HepG2 (cell line): ENCODE data around the gene LRRC4C. TPM values are rescaled to one million over a fixed set of nuclear protein-coding genes. Genes with fewer than 3 reads are reported as not detected.

Experiments
- CREM ChIP-seq, 2 experiments: sonication (generic) in 1 of 2; formaldehyde crosslinking in 1 of 2; IDR thresholded peaks; 2 replicates each; pipeline versions ENCODE4 v1.4.0 to v1.6.1; 2016 to 2020; ENCODE audit warnings: antibody characterized with exemption in 1 of 2, mild to moderate bottlenecking in 1 of 2, missing genetic modification reagents in 1 of 2
- ETV5 ChIP-seq: IDR thresholded peaks from 2 replicates; pipeline ENCODE4 v1.6.1; 2018; ENCODE audit warnings: missing biosample characterization, missing genetic modification reagents, inconsistent platforms, borderline replicate concordance
- ZNF20 ChIP-seq: sonication (generic); formaldehyde crosslinking; IDR thresholded peaks from 2 replicates; pipeline ENCODE4 v1.4.0; 2020; ENCODE audit warnings: mild to moderate bottlenecking, moderate library complexity, missing genetic modification reagents
- ZNF318 ChIP-seq: sonication (generic); formaldehyde crosslinking; IDR thresholded peaks from 2 replicates; pipeline ENCODE4 v1.4.0; 2020; ENCODE audit warnings: mild to moderate bottlenecking, missing genetic modification reagents
- polyA plus RNA-seq, 8 experiments: library from polyadenylated mRNA; depleted of rRNA in 3 of 8; stranded (reverse) in 7 of 8; unstranded in 1 of 8; fragments of >200 nt; fragmentation: Illumina TruSeq in 4 of 8; extraction: Trizol in 4 of 8; gene quantifications; 2 replicates each; pipeline versions ENCODE4 v1.2.1 to v1.2.3, GENCODE V29; 2011 to 2016; ENCODE audit warnings: low read depth in 4 of 8, missing spikeins in 1 of 8, mixed read lengths in 1 of 8; ENCODE audit not compliant: insufficient read depth in 1 of 8
- total RNA-seq, 5 experiments: library from RNA; depleted of rRNA; stranded (reverse); fragments of >200 nt; fragmentation: Illumina TruSeq; extraction: Trizol; gene quantifications; 2 replicates each; pipeline ENCODE4 v1.2.3, GENCODE V29; 2016; ENCODE audit warnings: low read depth in 1 of 5

LRRC4C gene
- total and polyA plus RNA-seq, 2 of the 13 experiments (the other 11 are each of a cell fraction or from before 2014, with no cell fraction given): not detected

- no peak for TF ChIP-seq ZNF318 (CRISPR knock-in tag)
- no peak for TF ChIP-seq CREM (IDR thresholded peaks at IDR 0.05)
- TF ChIP-seq CREM (CRISPR knock-in tag; IDR thresholded peaks at IDR 0.05): no peak
- no peak for TF ChIP-seq ZNF20
- no peak for TF ChIP-seq ETV5 (CRISPR knock-in tag)
- TF ChIP-seq, all 625 proteins: peak for 0
Observed at GRCh38 chr11:41394521-41395195, 64.8 kb downstream of the LRRC4C start (continued).
